Activated effector memory CD4-positive, alpha-beta T cell treated with anti-CD3 and anti-CD28 coated beads, Interleukin-2, amount 50 U/mL, for 16 hours (primary cell): ENCODE measurements around the gene SVIL.
"Not testable (repeated sequence)": the region's sequence is repeated elsewhere in the genome, so short reads cannot be mapped to it uniquely, and the experiment has no call there.

Source experiments
- DNase-seq: peaks from one replicate; pipeline ENCODE4 v3.0.0-alpha.2; 2020

SVIL gene

DNA sequence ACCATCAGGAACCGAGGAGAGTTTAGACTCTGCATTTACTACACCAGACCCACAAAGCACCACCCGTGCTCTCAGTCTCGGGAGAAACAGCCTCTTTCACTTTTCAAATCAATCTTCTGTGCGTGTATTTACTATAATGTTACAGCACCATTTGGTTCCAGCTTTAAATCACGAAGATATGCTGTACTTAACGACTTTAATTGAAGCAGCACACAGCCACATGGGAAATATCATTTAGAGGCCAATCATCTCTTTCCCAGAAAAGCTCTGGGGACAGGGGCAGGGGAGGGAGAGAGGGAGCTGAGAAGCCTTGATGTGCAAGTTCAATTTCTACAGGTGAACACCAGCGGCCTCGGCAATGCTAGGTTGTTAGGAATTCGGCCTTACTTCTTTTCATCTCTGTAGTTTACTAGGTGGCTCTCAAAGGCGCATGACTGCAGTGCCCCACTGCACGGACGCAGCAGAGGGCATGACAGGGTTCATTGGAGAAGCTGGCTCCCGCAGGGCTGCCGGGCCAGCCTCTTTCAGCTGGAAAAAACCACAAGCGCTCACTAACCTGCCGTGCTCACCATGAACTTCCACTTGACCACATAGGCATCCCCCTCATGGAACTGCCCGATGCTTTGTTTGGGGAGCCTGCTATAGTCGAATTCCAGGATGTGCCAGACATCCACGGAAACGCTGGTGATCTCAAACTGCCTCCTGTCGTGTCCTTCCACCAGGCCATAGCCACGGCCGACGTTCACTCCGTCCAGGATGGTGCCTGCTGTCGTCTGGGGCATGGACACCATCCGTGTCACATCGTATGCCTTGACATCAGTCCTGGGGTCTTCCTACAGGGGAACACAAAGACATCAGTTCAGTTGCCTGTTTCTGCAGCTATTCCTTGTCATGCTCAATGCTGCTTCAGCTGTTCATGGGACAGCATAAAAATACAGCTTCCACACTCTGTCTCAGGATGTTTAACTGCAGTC is 154.5 kb downstream of the SVIL start:
- no peak for DNase-seq

GRCh38 chr10:29479081-29479925 is 155.5 kb downstream of the SVIL start:
- DNase-seq = no peak

DNA sequence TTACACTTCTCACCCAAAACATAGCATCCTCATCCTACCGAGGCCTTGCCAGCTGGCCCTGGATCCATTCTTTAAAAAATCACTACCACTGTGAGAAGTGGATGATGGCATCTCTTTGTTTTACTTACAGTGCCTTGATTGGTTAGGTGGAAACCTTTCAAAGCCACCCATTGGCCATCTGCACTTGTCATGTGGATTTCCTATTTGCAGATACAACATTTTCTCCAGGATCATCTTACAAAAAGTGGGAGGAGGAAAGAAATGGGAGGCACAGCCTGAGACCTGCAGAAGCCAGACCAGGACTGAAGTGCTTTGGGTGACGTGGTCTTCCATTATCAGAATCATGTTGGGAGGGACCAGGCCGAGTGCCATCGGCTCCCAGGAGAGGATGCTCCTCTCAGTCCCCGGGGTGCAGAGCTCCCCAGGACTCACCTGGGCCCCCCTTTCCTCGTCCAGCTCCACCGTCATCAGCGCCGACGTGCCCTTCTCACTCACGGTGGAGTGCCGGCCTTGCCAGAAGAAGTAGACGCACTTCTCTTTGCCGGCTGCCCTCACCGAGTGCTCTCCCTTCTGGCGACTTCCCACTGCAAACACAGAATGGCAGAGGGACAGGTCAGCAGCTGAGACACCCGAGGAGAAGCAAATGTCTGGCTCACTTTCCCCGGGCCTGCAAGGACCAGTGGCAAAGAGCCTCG is 161.2 kb downstream of the SVIL start:
- no peak for DNase-seq

DNA sequence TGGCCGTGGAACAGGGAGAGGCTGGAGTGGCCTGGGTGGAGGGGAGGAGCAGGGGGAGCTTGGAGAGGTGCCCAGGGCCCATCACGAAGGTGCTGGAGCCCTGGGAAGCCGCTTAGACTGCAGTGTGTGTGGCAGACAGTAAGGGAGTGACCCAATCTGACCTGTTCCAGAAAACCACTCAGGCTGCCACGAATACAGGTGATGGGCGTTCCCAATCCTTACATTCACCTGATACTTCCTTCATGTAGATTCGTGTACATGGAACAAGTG is 161.7 kb downstream of the SVIL start:
- DNase-seq = no peak

- no peak for DNase-seq
Observed at GRCh38 chr10:29472301-29473086, 162.3 kb downstream of the SVIL start.

GRCh38 chr10:29471544-29471859 is 163.3 kb downstream of the SVIL start:
- no peak for DNase-seq

DNA sequence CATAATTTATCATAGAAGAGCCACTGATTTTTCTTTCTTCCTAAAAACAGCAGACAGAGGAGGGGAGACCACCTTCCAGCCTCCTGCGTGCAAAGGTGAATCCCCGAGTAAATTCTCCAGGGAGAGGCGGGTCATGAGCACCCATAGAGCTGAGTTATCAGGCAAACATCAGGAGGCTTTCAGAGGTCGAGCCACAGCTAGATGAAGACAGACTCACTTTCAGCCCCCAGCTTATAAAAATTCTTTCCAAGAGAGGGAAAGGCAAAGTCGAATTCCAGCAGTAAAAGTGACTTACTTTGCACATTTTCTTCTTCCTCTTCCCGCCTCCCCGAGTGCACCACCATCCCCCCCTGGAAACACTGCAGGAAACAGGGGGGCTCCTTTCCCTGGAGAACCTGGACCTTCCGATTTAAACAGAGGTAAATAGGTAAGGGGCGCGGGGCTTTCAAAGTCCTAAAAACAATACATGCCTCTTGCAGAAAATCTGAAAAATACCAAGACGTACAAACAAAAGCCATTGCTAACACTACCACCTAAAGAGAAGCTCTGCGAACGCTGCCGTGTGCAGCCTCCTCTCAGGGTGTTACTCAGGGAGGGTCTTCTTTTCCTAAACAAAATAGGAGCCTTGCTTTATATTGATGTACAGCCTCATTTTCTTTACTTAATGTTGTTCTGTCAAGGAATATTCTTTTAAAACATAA is 163.8 kb downstream of the SVIL start:
- DNase-seq = no peak

DNA sequence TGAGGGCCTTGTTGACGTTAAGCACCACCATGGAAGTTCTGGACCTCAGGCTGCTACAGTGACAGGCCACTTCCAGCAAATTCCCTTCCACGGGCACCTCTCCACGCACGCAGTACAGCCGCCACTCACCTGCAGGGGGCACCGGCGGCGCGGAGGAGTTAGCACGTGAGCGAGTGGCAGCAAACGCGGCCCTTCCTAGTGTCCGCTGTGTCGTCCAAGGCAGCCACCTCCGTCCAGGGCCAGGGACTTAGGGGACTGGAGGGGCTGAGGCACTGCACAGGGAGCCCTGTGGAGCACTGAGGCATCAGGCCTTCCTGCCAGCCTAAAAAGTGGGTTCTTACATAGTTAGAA is 164.4 kb downstream of the SVIL start:
- peak; percentile 64 for DNase-seq

- DNase-seq = no peak
Observed at GRCh38 chr10:29469481-29470354, 165.1 kb downstream of the SVIL start.

DNA sequence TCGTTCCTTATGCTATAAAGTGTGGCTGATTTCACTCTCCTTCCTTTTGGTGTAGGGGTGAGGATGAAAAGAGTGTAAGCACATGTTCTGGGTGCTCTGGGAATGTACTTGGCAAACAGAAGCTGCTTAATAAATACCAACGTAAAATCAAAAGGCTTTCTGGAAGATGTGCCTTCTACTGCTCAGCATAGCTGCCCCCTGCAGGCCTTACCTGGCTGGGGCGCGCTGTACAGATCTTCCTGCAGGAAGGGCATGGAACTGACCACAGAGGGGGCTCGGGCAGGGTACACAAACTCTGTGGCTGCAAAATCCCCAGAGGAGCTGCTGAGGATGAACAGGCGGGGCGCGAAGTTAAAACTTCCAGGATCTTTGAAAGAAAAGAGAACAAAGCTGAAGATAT is 169.4 kb downstream of the SVIL start:
- DNase-seq = no peak

DNA sequence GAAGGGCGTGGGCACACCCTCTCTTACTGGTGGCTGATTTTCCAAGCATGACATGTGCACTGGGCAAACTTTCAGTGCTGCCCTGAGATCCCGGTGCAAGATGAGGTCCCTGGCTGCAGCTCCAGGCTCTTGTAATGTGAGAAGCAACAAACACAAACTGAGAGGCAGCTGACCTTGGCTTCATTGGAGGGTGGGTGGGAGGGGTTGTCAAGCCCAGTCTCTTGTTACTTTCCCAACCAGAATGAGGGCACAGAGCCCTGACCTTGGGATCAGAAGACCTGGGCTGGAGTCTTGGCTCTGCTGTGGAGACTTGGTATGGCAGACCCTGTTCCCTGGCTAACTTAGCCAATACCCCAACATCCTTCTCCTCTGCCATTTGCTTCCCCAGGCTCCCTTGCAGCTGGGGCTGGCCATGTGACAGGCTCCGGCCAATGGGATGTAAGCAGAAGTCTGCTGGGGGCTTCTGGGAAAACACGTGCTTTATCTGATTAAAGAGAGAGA is 170.1 kb downstream of the SVIL start:
- DNase-seq = not testable (repeated sequence)

DNA sequence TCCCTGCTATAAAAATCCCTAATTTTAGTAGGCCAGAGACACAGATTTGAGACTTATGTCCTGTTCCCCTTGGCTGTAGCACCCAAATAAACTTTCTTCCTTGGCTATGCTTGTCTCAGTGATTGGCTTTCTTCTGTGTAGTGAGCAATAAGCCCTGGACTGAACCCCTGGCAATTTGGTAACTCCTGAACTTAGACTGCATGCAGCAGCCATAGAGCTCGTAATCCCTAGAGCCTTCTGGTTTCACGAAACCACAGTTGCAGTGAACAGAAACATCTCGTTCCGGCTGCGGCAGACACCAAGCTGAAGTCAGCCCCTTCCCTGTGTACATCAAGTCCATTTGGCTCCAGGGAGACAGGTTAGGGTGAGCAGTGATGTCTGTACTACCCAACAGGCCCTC is 173.7 kb downstream of the SVIL start:
- DNase-seq = no peak

- not testable (repeated sequence) for DNase-seq
Observed at GRCh38 chr10:29458190-29458589, 176.6 kb downstream of the SVIL start.

DNA sequence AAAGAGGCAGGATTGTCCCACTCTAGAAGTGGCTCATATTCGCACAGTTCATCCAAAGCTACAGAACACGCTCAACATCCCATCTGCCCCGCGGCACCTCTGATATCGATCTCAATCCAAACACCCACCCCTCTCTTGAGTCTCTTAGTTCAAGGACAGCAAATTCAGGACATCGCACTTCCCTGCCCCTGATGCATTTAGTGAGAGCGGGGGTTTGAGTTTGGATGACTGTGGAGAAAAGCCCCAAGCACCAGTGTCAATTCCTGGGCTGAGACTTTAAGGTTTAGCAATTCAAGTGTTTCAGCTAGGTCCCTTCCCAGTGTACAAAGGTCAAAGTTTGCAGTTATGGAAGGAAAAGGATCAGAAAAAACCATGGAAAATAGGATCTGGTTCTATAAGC is 179.7 kb downstream of the SVIL start:
- DNase-seq = no peak

- no peak for DNase-seq
Observed at GRCh38 chr10:29454250-29454649, 180.5 kb downstream of the SVIL start.

DNA sequence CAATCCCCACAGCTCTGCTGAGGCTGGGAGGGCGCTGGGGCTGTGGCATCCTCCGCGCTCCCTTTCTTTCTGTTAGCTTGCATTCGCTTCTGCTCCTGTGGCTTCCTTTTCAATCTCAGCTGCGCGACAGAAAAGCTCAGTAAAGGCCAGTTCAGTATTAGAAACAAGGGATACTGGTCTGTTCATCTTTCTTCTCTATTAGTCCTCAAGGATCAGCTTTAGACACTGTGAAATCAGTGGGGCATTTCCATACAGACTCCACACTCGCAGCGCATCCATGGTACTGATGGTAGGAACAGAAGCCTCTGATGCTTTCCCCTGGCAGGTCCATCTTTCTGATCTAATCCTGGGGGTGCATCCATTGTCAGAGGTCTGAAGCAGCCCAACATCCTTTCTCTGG is 182.2 kb downstream of the SVIL start:
- no peak for DNase-seq

DNA sequence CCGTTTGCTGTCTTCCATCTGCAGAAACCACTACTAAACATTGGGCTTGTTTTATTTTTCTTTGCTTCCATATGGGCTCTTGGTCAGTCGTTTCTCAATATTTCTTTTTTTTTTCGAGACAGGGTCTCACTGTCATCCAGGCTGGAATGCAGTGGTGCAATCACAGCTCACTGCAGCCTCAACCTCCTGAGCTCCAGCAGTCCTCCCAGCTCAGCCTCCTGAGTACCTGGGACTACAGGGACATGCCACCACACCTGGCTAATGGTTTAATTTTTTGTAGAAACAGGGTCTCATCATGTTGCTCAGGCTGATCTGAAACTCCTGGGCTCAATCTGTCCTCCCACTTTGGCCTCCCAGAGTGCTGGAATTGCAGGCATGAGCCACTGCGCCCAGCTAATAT is 182.8 kb downstream of the SVIL start:
- DNase-seq = no peak

GRCh38 chr10:29450405-29450804 is 184.4 kb downstream of the SVIL start:
- no peak for DNase-seq

- DNase-seq = peak; percentile 92
Observed at GRCh38 chr10:29448756-29449592, 185.8 kb downstream of the SVIL start.

DNA sequence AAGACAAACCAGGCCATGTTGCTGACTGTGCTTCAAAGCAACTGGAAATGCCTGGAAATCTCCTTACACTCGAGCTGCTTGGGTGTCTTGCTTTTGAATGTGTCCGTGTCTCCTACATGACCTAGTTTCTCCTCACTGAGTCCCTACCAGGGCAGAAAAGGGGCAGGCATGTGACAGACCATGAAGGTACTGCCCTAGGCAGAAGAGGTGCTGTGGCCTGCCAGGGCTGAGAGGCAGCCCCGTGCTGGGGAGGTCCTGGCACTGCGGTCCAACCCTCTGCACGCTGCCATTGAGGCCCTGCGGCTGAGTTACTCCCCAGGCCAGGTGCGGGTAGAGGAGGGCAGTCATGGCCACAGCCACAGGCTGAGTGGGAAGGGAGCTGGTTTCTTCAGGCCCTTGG is 186.6 kb downstream of the SVIL start:
- DNase-seq = no peak
